ENCODE results near the gene DUSP14. TPM values are rescaled to one million over a fixed set of nuclear protein-coding genes. Genes with fewer than 3 reads are reported as not detected.
A peak's percentile ranks its signal among the peaks of the same experiment; 100 is the strongest.

The DUSP14 gene
- polyA plus RNA-seq, 1 experiment = 152 TPM

- ChIA-PET POLR2A (no interaction called here), CTCF (interaction anchor here (0.5 kb wide), 1 partner anchor 17 kb away, joined by 7 read pairs; no protein-coding TSS in a partner anchor)
- H3K4me3 ChIP-seq (ENCODE audit: low read depth, low read length) = no peak overlapping the region
- peaks cover 24% of the 10 kb centered on the region for H3K36me3 ChIP-seq (ENCODE audit: control insufficient read depth, insufficient read depth, low read length)
- no peak for TF ChIP-seq CTCF (IDR thresholded peaks at IDR 0.05; ENCODE audit: insufficient read depth, low read depth, low read length)
- DNase-seq (ENCODE audit: low read depth) = no peak
- no peaks in the 10 kb centered on the region for H3K27me3 ChIP-seq (ENCODE audit: control insufficient read depth, insufficient read depth, low read length)
These were observed 24.0 kb downstream of the DUSP14 start for GRCh38 chr17:37513711-37514110.

- DNase-seq (ENCODE audit: low read depth) = no peak
- no peak for TF ChIP-seq CTCF (IDR thresholded peaks at IDR 0.05; ENCODE audit: insufficient read depth, low read depth, low read length)
- peaks cover 22% of the 10 kb centered on the region for H3K36me3 ChIP-seq (ENCODE audit: control insufficient read depth, insufficient read depth, low read length)
- ChIA-PET CTCF (interaction anchor here (0.6 to 3.1 kb wide), 3 partner anchors 11 to 143 kb away, joined by 3 to 14 read pairs (median 6); no protein-coding TSS in a partner anchor), POLR2A (no interaction called here)
- H3K4me3 ChIP-seq (ENCODE audit: low read depth, low read length) = no peak overlapping the region
- no peaks in the 10 kb centered on the region for H3K27me3 ChIP-seq (ENCODE audit: control insufficient read depth, insufficient read depth, low read length)
These were observed 26.5 kb downstream of the DUSP14 start for GRCh38 chr17:37516127-37516571.

- TF ChIP-seq CTCF (IDR thresholded peaks at IDR 0.05; ENCODE audit: insufficient read depth, low read depth, low read length) = no peak
- Histone ChIP-seq H3K4me3 (ENCODE audit: low read depth, low read length) (no peak overlapping the region), H3K27me3 (ENCODE audit: control insufficient read depth, insufficient read depth, low read length) (no peaks in the 10 kb centered on the region), H3K36me3 (ENCODE audit: control insufficient read depth, insufficient read depth, low read length) (peaks cover 17% of the 10 kb centered on the region)
- CTCF ChIA-PET = interaction anchor here (1.6 to 3.1 kb wide), 2 partner anchors 9 to 23 kb away, joined by 3 to 14 read pairs; no protein-coding TSS in a partner anchor
- POLR2A ChIA-PET = no interaction called here
- DNase-seq (ENCODE audit: low read depth) = no peak
These were observed 28.2 kb downstream of the DUSP14 start for GRCh38 chr17:37517881-37518280.

- no peaks in the 10 kb centered on the region for H3K27me3 ChIP-seq (ENCODE audit: control insufficient read depth, insufficient read depth, low read length)
- no peak for TF ChIP-seq CTCF (IDR thresholded peaks at IDR 0.05; ENCODE audit: insufficient read depth, low read depth, low read length)
- ChIA-PET CTCF (interaction anchor here (0.7 to 3.1 kb wide), 3 partner anchors 8 to 145 kb away, joined by 3 to 14 read pairs (median 4); no protein-coding TSS in a partner anchor), POLR2A (no interaction called here)
- no peak overlapping the region for H3K4me3 ChIP-seq (ENCODE audit: low read depth, low read length)
- H3K36me3 ChIP-seq (ENCODE audit: control insufficient read depth, insufficient read depth, low read length) = peaks cover 14% of the 10 kb centered on the region
- DNase-seq (ENCODE audit: low read depth) = no peak
These were observed 29.1 kb downstream of the DUSP14 start for GRCh38 chr17:37518826-37519225.

GRCh38 chr17:37519251-37519985 is 29.7 kb downstream of the DUSP14 start:
- ChIA-PET POLR2A (no interaction called here), CTCF (interaction anchor here (0.7 to 1.4 kb wide), 2 partner anchors 30 to 146 kb away, joined by 3 to 4 read pairs; no protein-coding TSS in a partner anchor)
- Histone ChIP-seq H3K4me3 (ENCODE audit: low read depth, low read length) (no peak overlapping the region), H3K27me3 (ENCODE audit: control insufficient read depth, insufficient read depth, low read length) (no peaks in the 10 kb centered on the region), H3K36me3 (ENCODE audit: control insufficient read depth, insufficient read depth, low read length) (peaks cover 15% of the 10 kb centered on the region)
- peak; percentile 21 for DNase-seq (ENCODE audit: low read depth)
- TF ChIP-seq CTCF (IDR thresholded peaks at IDR 0.05; ENCODE audit: insufficient read depth, low read depth, low read length) = no peak
